IMR-90 (cell line): ENCODE results near the gene TEX2. TPM values are rescaled to one million over a fixed set of nuclear protein-coding genes. Genes with fewer than 3 reads are reported as not detected.

Experiments used
- ATAC-seq: fragments of 200-7000 bp; cut with Tn5 transposase; 2 replicates; pipeline ENCODE4 v1.9.1; 2020; ENCODE audit warnings: low read depth, mild to moderate bottlenecking, moderate library complexity
- BruUV-seq: library from RNA; stranded (reverse); fragments of 400-500 nt; replicated peaks from 2 replicates; lab custom pipeline; 2021; lab: Mats Ljungman, UMichigan
- CTCF ChIA-PET: fragments of 300-600 bp; formaldehyde crosslinking; extraction: SDS; loops from one replicate; lab custom pipeline; 2021; ENCODE audit warnings: antibody characterized with exemption; lab: Yijun Ruan, JAX
- POLR2A ChIA-PET: fragments of 300-600 bp; sonication (Branson Sonifier 250); formaldehyde crosslinking; loops from one replicate; lab custom pipeline; 2022; ENCODE audit warnings: antibody characterized with exemption; ENCODE audit not compliant: unreplicated experiment; lab: Charles Lee
- DNase-seq: peaks from one replicate; pipeline ENCODE4 v3.0.0; 2013
- H2AFZ ChIP-seq: replicated peaks from 2 replicates; pipeline ENCODE3; 2013; ENCODE audit warnings: low read length, mild to moderate bottlenecking; ENCODE audit not compliant: poor library complexity
- H2AK5ac ChIP-seq: 2 replicates; pipeline ENCODE4 v1.6.1; 2013; ENCODE audit warnings: low read depth, low read length, inconsistent platforms
- H2AK9ac ChIP-seq: replicated peaks from 2 replicates; pipeline ENCODE3; 2013; ENCODE audit warnings: mild to moderate bottlenecking, low read depth, low read length, moderate library complexity; ENCODE audit not compliant: poor library complexity
- H2BK120ac ChIP-seq: 2 replicates; pipeline ENCODE4 v1.6.1; 2013; ENCODE audit warnings: low read depth, low read length, inconsistent platforms
- H2BK15ac ChIP-seq: 3 replicates; pipeline ENCODE4 v1.6.1; 2013; ENCODE audit warnings: low read depth, low read length, inconsistent platforms
- H2BK20ac ChIP-seq: 2 replicates; pipeline ENCODE4 v1.6.1; 2013; ENCODE audit warnings: low read depth, mild to moderate bottlenecking, inconsistent platforms, low read length, moderate library complexity
- H2BK5ac ChIP-seq: 2 replicates; pipeline ENCODE4 v1.6.1; 2013; ENCODE audit warnings: mild to moderate bottlenecking, low read depth, low read length, inconsistent platforms; ENCODE audit not compliant: poor library complexity, severe bottlenecking
- H3K14ac ChIP-seq: replicated peaks from 2 replicates; pipeline ENCODE4 v1.6.1; 2013; ENCODE audit warnings: low read depth, low read length, inconsistent platforms
- H3K18ac ChIP-seq: 2 replicates; pipeline ENCODE4 v1.6.1; 2013; ENCODE audit warnings: low read depth, low read length, control low read depth
- H3K23ac ChIP-seq: 2 replicates; pipeline ENCODE4 v1.6.1; 2013; ENCODE audit warnings: low read depth, low read length, inconsistent platforms
- H3K27ac ChIP-seq: 2 replicates; pipeline ENCODE4 v1.5.1; 2013; ENCODE audit warnings: mild to moderate bottlenecking, control low read depth, low read length; ENCODE audit not compliant: insufficient read depth
- H3K27me3 ChIP-seq: 2 replicates; pipeline ENCODE4 v1.6.1; 2013; ENCODE audit warnings: low read length; ENCODE audit not compliant: control insufficient read depth, insufficient read depth
- H3K36me3 ChIP-seq: 2 replicates; pipeline ENCODE4 v1.6.1; 2013; ENCODE audit warnings: low read length, mixed read lengths; ENCODE audit not compliant: control insufficient read depth, insufficient read depth
- H3K4ac ChIP-seq: 2 replicates; pipeline ENCODE4 v1.6.1; 2013; ENCODE audit warnings: low read depth, low read length, inconsistent platforms
- H3K4me1 ChIP-seq: 2 replicates; pipeline ENCODE4 v1.6.1; 2013; ENCODE audit warnings: low read length, mixed read lengths; ENCODE audit not compliant: control insufficient read depth, insufficient read depth
- H3K4me2 ChIP-seq: 2 replicates; pipeline ENCODE4 v1.6.1; 2013; ENCODE audit warnings: low read depth, mild to moderate bottlenecking, control low read depth, low read length, moderate library complexity
- H3K4me3 ChIP-seq: 2 replicates; pipeline ENCODE4 v1.5.1; 2013; ENCODE audit warnings: low read depth, mild to moderate bottlenecking, control low read depth, low read length, moderate library complexity; ENCODE audit not compliant: insufficient read depth
- H3K56ac ChIP-seq: 2 replicates; pipeline ENCODE4 v1.6.1; 2013; ENCODE audit warnings: low read length, inconsistent platforms; ENCODE audit not compliant: insufficient read depth; ENCODE audit errors: extremely low read depth
- H3K79me1 ChIP-seq, 2 experiments: 2 replicates each; pipeline ENCODE4 v1.6.1; 2013; ENCODE audit warnings: low read length in 2 of 2, inconsistent platforms in 1 of 2, low read depth in 1 of 2
- H3K9ac ChIP-seq: 2 replicates; pipeline ENCODE4 v1.6.1; 2013; ENCODE audit warnings: low read depth, low read length, control low read depth
- H3K9me1 ChIP-seq: 2 replicates; pipeline ENCODE4 v1.6.1; 2013; ENCODE audit warnings: low read length, inconsistent platforms; ENCODE audit not compliant: insufficient read depth
- H3K9me3 ChIP-seq: 2 replicates; pipeline ENCODE4 v1.6.1; 2013; ENCODE audit warnings: low read length; ENCODE audit not compliant: control insufficient read depth, insufficient read depth
- H4K20me1 ChIP-seq: 2 replicates; pipeline ENCODE4 v1.6.1; 2013; ENCODE audit warnings: low read length, inconsistent platforms; ENCODE audit not compliant: insufficient read depth
- H4K5ac ChIP-seq: 2 replicates; pipeline ENCODE4 v1.6.1; 2013; ENCODE audit warnings: mild to moderate bottlenecking, low read depth, low read length, control low read depth
- H4K8ac ChIP-seq, 2 experiments: 2 replicates each; pipeline ENCODE4 v1.6.1; 2013; ENCODE audit warnings: low read depth in 2 of 2, low read length in 2 of 2, control low read depth in 1 of 2, inconsistent platforms in 1 of 2
- H4K91ac ChIP-seq: 2 replicates; pipeline ENCODE4 v1.6.1; 2013; ENCODE audit warnings: low read depth, low read length, inconsistent platforms; ENCODE audit not compliant: insufficient read depth
- BHLHE40 ChIP-seq: fragments of 150-350 bp; IDR thresholded peaks from 2 replicates; pipeline ENCODE4 v1.6.1; 2016; ENCODE audit warnings: mild to moderate bottlenecking, low read depth, low read length
- CEBPB ChIP-seq: IDR thresholded peaks from 2 replicates; pipeline ENCODE4 v1.6.1; 2012; ENCODE audit warnings: low read depth, low read length, improper control_type of control experiment
- CHD1 ChIP-seq: IDR thresholded peaks from 2 replicates; pipeline ENCODE4 v1.6.1; 2012; ENCODE audit warnings: low read depth, low read length, improper control_type of control experiment
- FOS ChIP-seq: fragments of 150-350 bp; IDR thresholded peaks from 2 replicates; pipeline ENCODE4 v1.6.1; 2016; ENCODE audit warnings: low read depth, low read length
- MAFK ChIP-seq: IDR thresholded peaks from 2 replicates; pipeline ENCODE4 v1.6.1; 2012; ENCODE audit warnings: low read depth, low read length, improper control_type of control experiment
- MAZ ChIP-seq: IDR thresholded peaks from 2 replicates; pipeline ENCODE4 v1.6.1; 2012; ENCODE audit warnings: low read depth, mild to moderate bottlenecking, low read length, improper control_type of control experiment, moderate library complexity, borderline replicate concordance
- MXI1 ChIP-seq: IDR thresholded peaks from 2 replicates; pipeline ENCODE4 v1.6.1; 2012; ENCODE audit warnings: low read depth, mild to moderate bottlenecking, low read length, moderate library complexity, borderline replicate concordance
- NFE2L2 ChIP-seq: fragments of 150-350 bp; IDR thresholded peaks from 2 replicates; pipeline ENCODE4 v1.6.1; 2016; ENCODE audit warnings: low read depth, mild to moderate bottlenecking, low read length
- POLR2A ChIP-seq: IDR thresholded peaks from 2 replicates; pipeline ENCODE4 v1.6.1; 2012; ENCODE audit warnings: mild to moderate bottlenecking, low read depth, low read length
- RAD21 ChIP-seq: IDR thresholded peaks from 2 replicates; pipeline ENCODE4 v1.6.1; 2012; ENCODE audit warnings: low read length, improper control_type of control experiment
- SMC3 ChIP-seq: fragments of 150-350 bp; IDR thresholded peaks from 2 replicates; pipeline ENCODE4 v1.6.1; 2016; ENCODE audit warnings: low read depth, mild to moderate bottlenecking, antibody characterized with exemption, low read length, moderate library complexity
- WGBS, 2 experiments: methylation state at CpG; one replicate each; pipeline versions ENCODE4 v1.1.5 to v1.1.7; 2013; ENCODE audit warnings: missing lambda C conversion rate in 2 of 2; ENCODE audit not compliant: insufficient read length in 1 of 2; ENCODE audit errors: extremely low coverage in 2 of 2; 5-methylcytosine and 5-hydroxymethylcytosine counted together
- dilution Hi-C: fragments of 300-500 bp; cut with HindIII; formaldehyde crosslinking; loops from one replicate; pipeline ENCODE4 v1.14.3; 2018; ENCODE audit warnings: low sequenced_read_pairs; ENCODE audit not compliant: unreplicated experiment
- in situ Hi-C: fragments of 300-500 bp; cut with MboI; formaldehyde crosslinking; loops from 3 replicates; pipeline ENCODE4 v1.14.3; 2019; ENCODE audit warnings: low sequenced_read_pairs, inconsistent platforms, mixed read lengths
- intact Hi-C: fragments of 100-400 bp; cut with micrococcal nuclease; formaldehyde crosslinking; loops from 2 replicates; pipeline ENCODE4 v1.10.0; 2022
- polyA plus RNA-seq, 3 experiments: library from polyadenylated mRNA; depleted of rRNA; stranded (reverse); fragments of >200 nt; gene quantifications; 2 replicates each; pipeline ENCODE4 v1.2.3, GENCODE V29; 2012; ENCODE audit warnings: low replicate concordance in 1 of 3
- total RNA-seq: library from RNA; depleted of rRNA; stranded (reverse); fragments of >200 nt; gene quantifications from 2 replicates; pipeline ENCODE4 v1.2.3, GENCODE V29; 2012
- TF ChIP-seq, protein P1 (sequence below): fragments of 150-350 bp; IDR thresholded peaks from 2 replicates; pipeline ENCODE4 v1.6.1; 2016; ENCODE audit warnings: low read depth, mild to moderate bottlenecking, low read length, moderate library complexity, borderline replicate concordance
- TF ChIP-seq, protein P2 (sequence below): conservative IDR thresholded peaks from 2 replicates; pipeline ENCODE4 v1.5.1; 2012; ENCODE audit warnings: mild to moderate bottlenecking, low read depth, low read length, improper control_type of control experiment
- TF ChIP-seq, protein P3 (sequence below): fragments of 150-350 bp; IDR thresholded peaks from 2 replicates; pipeline ENCODE4 v1.6.1; 2017; ENCODE audit warnings: mild to moderate bottlenecking, antibody characterized with exemption, low read length, low read depth

The TEX2 gene
- total and polyA plus RNA-seq, 2 of the 4 experiments (the other 2 are of a cell fraction), result 18.2 to 21.9 TPM

DNA sequence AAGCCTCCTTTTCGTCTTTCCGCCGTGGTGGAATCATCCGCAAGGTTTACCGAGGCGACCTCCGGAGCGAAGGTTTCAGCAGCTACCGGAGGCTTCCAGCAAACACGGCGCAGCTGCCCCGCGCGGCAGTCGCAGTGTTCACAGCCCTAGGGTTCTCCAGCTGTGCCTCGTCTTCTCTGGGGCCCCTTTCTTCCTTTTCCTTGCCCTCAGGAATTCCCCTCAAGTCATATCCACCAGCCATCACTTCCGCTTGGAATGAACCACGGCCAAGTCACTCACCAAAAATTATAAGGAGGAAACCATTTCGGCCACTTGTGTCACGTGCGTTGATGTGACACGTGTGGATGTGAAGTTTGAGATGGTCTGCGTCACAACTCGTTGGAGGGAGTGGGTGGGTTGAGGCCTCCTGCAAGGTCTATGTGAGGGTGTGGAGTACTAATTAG, 132.5 kb downstream of the TEX2 start:
- H2BK120ac ChIP-seq, result peak overlapping the region; percentile 27
- H3K27me3 ChIP-seq, result no peaks in the 10 kb centered on the region
- peaks cover 5% of the 10 kb centered on the region; the same call in 1 of the 2 replicates for H4K20me1 ChIP-seq
- H3K14ac ChIP-seq, result peak overlapping the region; percentile 87
- peak overlapping the region; percentile 82 for H3K4ac ChIP-seq
- H3K9ac ChIP-seq, result peak overlapping the region; percentile 63
- H4K91ac ChIP-seq, result peak overlapping the region; percentile 68
- TF ChIP-seq, protein P1, sequence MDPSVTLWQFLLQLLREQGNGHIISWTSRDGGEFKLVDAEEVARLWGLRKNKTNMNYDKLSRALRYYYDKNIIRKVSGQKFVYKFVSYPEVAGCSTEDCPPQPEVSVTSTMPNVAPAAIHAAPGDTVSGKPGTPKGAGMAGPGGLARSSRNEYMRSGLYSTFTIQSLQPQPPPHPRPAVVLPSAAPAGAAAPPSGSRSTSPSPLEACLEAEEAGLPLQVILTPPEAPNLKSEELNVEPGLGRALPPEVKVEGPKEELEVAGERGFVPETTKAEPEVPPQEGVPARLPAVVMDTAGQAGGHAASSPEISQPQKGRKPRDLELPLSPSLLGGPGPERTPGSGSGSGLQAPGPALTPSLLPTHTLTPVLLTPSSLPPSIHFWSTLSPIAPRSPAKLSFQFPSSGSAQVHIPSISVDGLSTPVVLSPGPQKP, result no peak
- TF ChIP-seq FOS, result no peak
- TF ChIP-seq RAD21, result 0 out of 2 replicates have a peak, but pooled peaks have one; percentile 19
- no peak for TF ChIP-seq NFE2L2
- TF ChIP-seq, protein P2, sequence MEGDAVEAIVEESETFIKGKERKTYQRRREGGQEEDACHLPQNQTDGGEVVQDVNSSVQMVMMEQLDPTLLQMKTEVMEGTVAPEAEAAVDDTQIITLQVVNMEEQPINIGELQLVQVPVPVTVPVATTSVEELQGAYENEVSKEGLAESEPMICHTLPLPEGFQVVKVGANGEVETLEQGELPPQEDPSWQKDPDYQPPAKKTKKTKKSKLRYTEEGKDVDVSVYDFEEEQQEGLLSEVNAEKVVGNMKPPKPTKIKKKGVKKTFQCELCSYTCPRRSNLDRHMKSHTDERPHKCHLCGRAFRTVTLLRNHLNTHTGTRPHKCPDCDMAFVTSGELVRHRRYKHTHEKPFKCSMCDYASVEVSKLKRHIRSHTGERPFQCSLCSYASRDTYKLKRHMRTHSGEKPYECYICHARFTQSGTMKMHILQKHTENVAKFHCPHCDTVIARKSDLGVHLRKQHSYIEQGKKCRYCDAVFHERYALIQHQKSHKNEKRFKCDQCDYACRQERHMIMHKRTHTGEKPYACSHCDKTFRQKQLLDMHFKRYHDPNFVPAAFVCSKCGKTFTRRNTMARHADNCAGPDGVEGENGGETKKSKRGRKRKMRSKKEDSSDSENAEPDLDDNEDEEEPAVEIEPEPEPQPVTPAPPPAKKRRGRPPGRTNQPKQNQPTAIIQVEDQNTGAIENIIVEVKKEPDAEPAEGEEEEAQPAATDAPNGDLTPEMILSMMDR, result no peak
- TF ChIP-seq POLR2A, result no peak
- peak; percentile 83 for TF ChIP-seq BHLHE40
- TF ChIP-seq MAFK, result no peak
- TF ChIP-seq, protein P3, sequence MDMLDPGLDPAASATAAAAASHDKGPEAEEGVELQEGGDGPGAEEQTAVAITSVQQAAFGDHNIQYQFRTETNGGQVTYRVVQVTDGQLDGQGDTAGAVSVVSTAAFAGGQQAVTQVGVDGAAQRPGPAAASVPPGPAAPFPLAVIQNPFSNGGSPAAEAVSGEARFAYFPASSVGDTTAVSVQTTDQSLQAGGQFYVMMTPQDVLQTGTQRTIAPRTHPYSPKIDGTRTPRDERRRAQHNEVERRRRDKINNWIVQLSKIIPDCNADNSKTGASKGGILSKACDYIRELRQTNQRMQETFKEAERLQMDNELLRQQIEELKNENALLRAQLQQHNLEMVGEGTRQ, result peak; percentile 84
- no peak for TF ChIP-seq MXI1
- no peak for TF ChIP-seq CHD1
- TF ChIP-seq SMC3, result no peak
- TF ChIP-seq CEBPB, result no peak
- no peak for TF ChIP-seq MAZ
- BruUV-seq, result no TSS peak
- POLR2A ChIA-PET, result interaction anchor here (0.5 to 1.4 kb wide), 2 partner anchors 15 to 76 kb away, joined by 5 read pairs; no protein-coding TSS in a partner anchor
- peak overlapping the region; percentile 62 for H2BK20ac ChIP-seq
- peak overlapping the region; percentile 88 for H3K23ac ChIP-seq
- dilution Hi-C loops, result no loop called here
- H3K56ac ChIP-seq, result peak overlapping the region; percentile 61; the same call in 1 of the 2 replicates
- H4K5ac ChIP-seq, result peak overlapping the region; percentile 76
- H4K8ac ChIP-seq, result peak overlapping the region; percentile 40 to 94
- peak overlapping the region; percentile 34 for H3K18ac ChIP-seq
- peak overlapping the region; percentile 13; the same call in 1 of the 3 replicates for H2BK15ac ChIP-seq
- H3K9me3 ChIP-seq, result no peaks in the 10 kb centered on the region
- H2AFZ ChIP-seq, result peak overlapping the region; percentile 98
- peak overlapping the region; percentile 93 for H2AK9ac ChIP-seq
- H3K4me3 ChIP-seq, result peak overlapping the region; percentile 49
- H2AK5ac ChIP-seq, result peak overlapping the region; percentile 80
- CTCF ChIA-PET, result interaction anchor here (0.5 to 2.6 kb wide), 6 partner anchors 67 to 211 kb away, joined by 3 to 11 read pairs (median 3); no protein-coding TSS in a partner anchor
- intact Hi-C loops, result no loop called here
- H3K36me3 ChIP-seq, result no peaks in the 10 kb centered on the region
- peak; percentile 80 for DNase-seq
- H3K9me1 ChIP-seq, result peaks cover 3% of the 10 kb centered on the region; the same call in 1 of the 2 replicates
- 9% methylated on average over 13 of the region's 24 CpGs; no CpG with 5 or more reads in 1 of the 2 experiments for WGBS, 2 experiments
- peaks cover 13 to 23% of the 10 kb centered on the region in 2 experiments for H3K79me1 ChIP-seq
- H2BK5ac ChIP-seq, result peak overlapping the region; percentile 80
- no peak for ATAC-seq
- in situ Hi-C loops, result loop anchor here (5.0 kb wide), 2 partner anchors 98 to 213 kb away; partner anchors contain the start of gene GH1
- H3K4me1 ChIP-seq, result peaks cover 6% of the 10 kb centered on the region
- peak overlapping the region; percentile 83 for H3K4me2 ChIP-seq
- H3K27ac ChIP-seq, result peak overlapping the region; percentile 70
